GM21515 (cell line): ENCODE results near the gene KLK7.

ENCODE experiments used
- ATAC-seq: cut with Tn5 transposase; IDR thresholded peaks from one replicate; pipeline ENCODE4 v1.9.1; 2021; ENCODE audit not compliant: unreplicated experiment

KLK7 gene

GRCh38 chr19:50939596-50939995 is 44.1 kb downstream of the KLK7 start:
- no peak for ATAC-seq

DNA sequence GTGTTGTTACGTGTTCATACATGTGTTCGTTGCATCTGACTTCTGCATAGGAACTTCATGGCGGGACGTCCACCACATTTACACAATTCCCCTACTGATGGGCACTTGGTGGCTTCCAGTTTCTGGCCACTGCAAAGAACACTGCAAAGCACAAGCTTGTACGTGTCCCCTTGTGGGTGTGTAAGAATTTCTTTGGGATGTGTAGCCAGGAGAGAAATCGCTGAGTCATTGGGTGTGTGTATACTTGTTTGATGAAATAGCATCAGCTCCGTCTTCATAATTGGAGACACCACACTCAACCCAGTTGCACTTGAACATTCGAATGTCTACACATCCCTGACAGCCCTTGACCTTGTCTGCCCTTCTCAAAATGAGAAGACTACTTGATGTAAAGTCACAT is 50.1 kb downstream of the KLK7 start:
- ATAC-seq, result no peak

- no peak for ATAC-seq
Observed at GRCh38 chr19:50932690-50933083, 51.0 kb downstream of the KLK7 start.

DNA sequence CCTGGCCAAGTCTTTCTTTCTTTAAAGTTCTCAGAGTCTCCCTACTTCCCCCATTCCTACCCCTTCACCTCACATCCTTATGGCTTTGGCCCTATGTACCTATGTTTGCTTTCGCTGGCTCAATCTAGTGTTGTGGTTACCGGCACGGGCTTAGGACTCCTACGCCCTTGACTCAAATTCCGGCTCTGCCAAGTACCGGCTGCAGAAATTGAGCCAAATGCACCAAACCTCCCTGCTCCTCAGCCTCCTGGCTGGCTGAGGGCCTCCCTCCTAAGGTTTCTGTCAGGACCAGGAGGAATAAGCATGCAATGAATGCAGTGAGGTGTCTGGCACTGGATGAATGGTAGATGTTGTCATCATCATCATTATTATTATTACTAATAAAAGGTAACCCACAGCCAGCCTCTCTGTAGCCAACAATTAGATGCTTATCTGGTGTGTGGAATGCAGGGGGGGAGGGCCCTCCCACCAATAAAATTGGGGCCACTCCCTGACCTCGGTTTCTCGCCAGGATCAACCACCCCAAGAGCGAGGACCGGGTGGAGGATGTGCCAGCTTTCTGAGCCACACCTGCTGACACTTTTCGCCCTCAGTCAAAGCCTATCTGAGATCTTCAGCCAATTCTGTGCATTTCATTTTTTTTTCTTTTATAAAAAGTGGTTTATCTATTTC is 51.6 kb downstream of the KLK7 start:
- ATAC-seq, result no peak

DNA sequence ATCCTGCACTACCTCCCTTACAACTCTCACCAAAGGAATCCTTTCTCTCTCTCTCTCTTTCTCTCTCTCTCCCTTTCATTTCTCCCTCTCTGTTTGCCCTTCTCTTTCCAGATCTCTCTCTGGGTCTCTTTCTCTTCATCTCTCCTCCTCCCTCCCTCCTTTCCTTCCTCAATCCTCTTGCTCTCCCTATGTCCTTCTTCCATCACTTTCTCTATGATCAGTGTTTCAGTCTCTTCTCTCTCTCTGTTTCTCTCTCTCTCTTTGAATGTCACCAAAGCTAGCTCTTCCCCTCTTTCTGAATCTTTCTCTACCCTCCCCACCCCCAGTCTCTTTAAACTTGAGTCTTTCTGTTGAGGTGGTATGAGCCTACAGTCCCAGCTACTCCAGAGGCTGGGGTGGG is 52.7 kb downstream of the KLK7 start:
- ATAC-seq, result no peak

GRCh38 chr19:50928831-50929230 is 54.9 kb downstream of the KLK7 start:
- no peak for ATAC-seq
